EL (cell line): ENCODE results near the gene MATCAP1.
A peak's percentile ranks its signal among the peaks of the same experiment; 100 is the strongest.

Experiments used
- DNase-seq: peaks from one replicate; pipeline ENCODE4 v3.0.0-alpha.2; 2016

MATCAP1 gene

GRCh38 chr16:67190448-67191399 lies 7.0 kb upstream of the MATCAP1 start:
- peak; percentile 45 for DNase-seq

- no peak for DNase-seq
Observed at GRCh38 chr16:67190041-67190440, 6.3 kb upstream of the MATCAP1 start, which contains the start of gene EXOC3L1. TSS of gene EXOC3L1 (minus strand) at chr16:67190136. CDS start at chr16:67189676, 460 bp downstream.

GRCh38 chr16:67188798-67189197 lies 5.0 kb upstream of the MATCAP1 start:
- no peak for DNase-seq

GRCh38 chr16:67188323-67188722 lies 4.6 kb upstream of the MATCAP1 start:
- DNase-seq, result no peak

- DNase-seq, result no peak
Observed at GRCh38 chr16:67187175-67187890, 3.6 kb upstream of the MATCAP1 start.

- peak; percentile 72 for DNase-seq
Observed at GRCh38 chr16:67186550-67186950, 2.8 kb upstream of the MATCAP1 start.

- no peak for DNase-seq
Observed at GRCh38 chr16:67185651-67186134, 1.9 kb upstream of the MATCAP1 start.

GRCh38 chr16:67184995-67185650 lies 1.4 kb upstream of the MATCAP1 start:
- peak; percentile 93 for DNase-seq

- no peak for DNase-seq
Observed at GRCh38 chr16:67184453-67184994, 761 bp upstream of the MATCAP1 start.

GRCh38 chr16:67183284-67183626 lies 508 bp downstream of the MATCAP1 start:
- no peak for DNase-seq

- no peak for DNase-seq
Observed at GRCh38 chr16:67182288-67182687, 1.5 kb downstream of the MATCAP1 start.

GRCh38 chr16:67181346-67181745 lies 2.4 kb downstream of the MATCAP1 start:
- DNase-seq, result peak; percentile 76

GRCh38 chr16:67180166-67180565 lies 3.6 kb downstream of the MATCAP1 start:
- no peak for DNase-seq

- DNase-seq, result no peak
Observed at GRCh38 chr16:67179421-67180080, 4.2 kb downstream of the MATCAP1 start.

GRCh38 chr16:67177743-67178699 lies 5.7 kb downstream of the MATCAP1 start:
- peak; percentile 46 for DNase-seq

GRCh38 chr16:67176662-67177061 lies 7.1 kb downstream of the MATCAP1 start:
- no peak for DNase-seq

- DNase-seq, result no peak
Observed at GRCh38 chr16:67174706-67175231, 9.0 kb downstream of the MATCAP1 start.

GRCh38 chr16:67173808-67174705 lies 9.7 kb downstream of the MATCAP1 start:
- peak; percentile 87 for DNase-seq

- no peak for DNase-seq
Observed at GRCh38 chr16:67173323-67173722, 10.4 kb downstream of the MATCAP1 start.
